ENCODE results near the gene TUBA1C.
"Not testable (repeated sequence)": the region's sequence is repeated elsewhere in the genome, so short reads cannot be mapped to it uniquely, and the experiment has no call there.

The TUBA1C gene

GRCh38 chr12:49264873-49265792 lies at the start of gene TUBA1C:
Gene TUBA1C, plus strand, starts transcription at chr12:49265082. Its CDS starts 100 bp downstream, at chr12:49265182.
- DNase-seq (ENCODE audit: low read depth), result peak; percentile 82

GRCh38 chr12:49219417-49220026 lies 45.4 kb upstream of the TUBA1C start:
- no peak for DNase-seq (ENCODE audit: low read depth)

- DNase-seq (ENCODE audit: low read depth), result no peak
These were observed 43.9 kb upstream of the TUBA1C start for GRCh38 chr12:49220972-49221371.

GRCh38 chr12:49223122-49223521 lies 41.8 kb upstream of the TUBA1C start:
- no peak for DNase-seq (ENCODE audit: low read depth)

- no peak for DNase-seq (ENCODE audit: low read depth)
These were observed 41.1 kb upstream of the TUBA1C start for GRCh38 chr12:49223590-49224369.

GRCh38 chr12:49225576-49226166 lies 39.2 kb upstream of the TUBA1C start:
- no peak for DNase-seq (ENCODE audit: low read depth)

GRCh38 chr12:49227713-49228112 lies 37.2 kb upstream of the TUBA1C start:
- DNase-seq (ENCODE audit: low read depth), result no peak

GRCh38 chr12:49228653-49229052 lies 36.2 kb upstream of the TUBA1C start:
- DNase-seq (ENCODE audit: low read depth), result no peak

GRCh38 chr12:49230176-49230804 lies 34.6 kb upstream of the TUBA1C start:
- no peak for DNase-seq (ENCODE audit: low read depth)

- no peak for DNase-seq (ENCODE audit: low read depth)
These were observed 34.1 kb upstream of the TUBA1C start for GRCh38 chr12:49230805-49231194.

- DNase-seq (ENCODE audit: low read depth), result no peak
These were observed 32.8 kb upstream of the TUBA1C start for GRCh38 chr12:49231878-49232655.

GRCh38 chr12:49232940-49233841 lies 31.7 kb upstream of the TUBA1C start:
- no peak for DNase-seq (ENCODE audit: low read depth)

- no peak for DNase-seq (ENCODE audit: low read depth)
These were observed 30.9 kb upstream of the TUBA1C start for GRCh38 chr12:49233842-49234526.

GRCh38 chr12:49236423-49236822 lies 28.5 kb upstream of the TUBA1C start:
- no peak for DNase-seq (ENCODE audit: low read depth)

GRCh38 chr12:49243631-49244030 lies 21.3 kb upstream of the TUBA1C start:
- DNase-seq (ENCODE audit: low read depth), result no peak

GRCh38 chr12:49244176-49244575 lies 20.7 kb upstream of the TUBA1C start:
- DNase-seq (ENCODE audit: low read depth), result no peak

GRCh38 chr12:49251357-49251756 lies 13.5 kb upstream of the TUBA1C start:
- no peak for DNase-seq (ENCODE audit: low read depth)

GRCh38 chr12:49253033-49253623 lies 11.8 kb upstream of the TUBA1C start:
- no peak for DNase-seq (ENCODE audit: low read depth)

- not testable (repeated sequence) for DNase-seq (ENCODE audit: low read depth)
These were observed 9.4 kb upstream of the TUBA1C start for GRCh38 chr12:49255456-49255855.
